C4-2B (cell line): Measurements from ENCODE around the gene STAP2.

Source experiments
- H3K27ac ChIP-seq: fragments of 450-650 bp; 2 replicates; pipeline ENCODE4 v1.5.1; 2017
- ZFX ChIP-seq: fragments of 450-650 bp; IDR thresholded peaks from 2 replicates; pipeline ENCODE4 v1.6.1; 2017
- TF ChIP-seq, protein P1 (sequence below): fragments of 450-650 bp; conservative IDR thresholded peaks from 2 replicates; pipeline ENCODE4 v1.5.1; 2017; ENCODE audit warnings: mild to moderate bottlenecking

The STAP2 gene, protein sequence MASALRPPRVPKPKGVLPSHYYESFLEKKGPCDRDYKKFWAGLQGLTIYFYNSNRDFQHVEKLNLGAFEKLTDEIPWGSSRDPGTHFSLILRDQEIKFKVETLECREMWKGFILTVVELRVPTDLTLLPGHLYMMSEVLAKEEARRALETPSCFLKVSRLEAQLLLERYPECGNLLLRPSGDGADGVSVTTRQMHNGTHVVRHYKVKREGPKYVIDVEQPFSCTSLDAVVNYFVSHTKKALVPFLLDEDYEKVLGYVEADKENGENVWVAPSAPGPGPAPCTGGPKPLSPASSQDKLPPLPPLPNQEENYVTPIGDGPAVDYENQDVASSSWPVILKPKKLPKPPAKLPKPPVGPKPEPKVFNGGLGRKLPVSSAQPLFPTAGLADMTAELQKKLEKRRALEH

DNA sequence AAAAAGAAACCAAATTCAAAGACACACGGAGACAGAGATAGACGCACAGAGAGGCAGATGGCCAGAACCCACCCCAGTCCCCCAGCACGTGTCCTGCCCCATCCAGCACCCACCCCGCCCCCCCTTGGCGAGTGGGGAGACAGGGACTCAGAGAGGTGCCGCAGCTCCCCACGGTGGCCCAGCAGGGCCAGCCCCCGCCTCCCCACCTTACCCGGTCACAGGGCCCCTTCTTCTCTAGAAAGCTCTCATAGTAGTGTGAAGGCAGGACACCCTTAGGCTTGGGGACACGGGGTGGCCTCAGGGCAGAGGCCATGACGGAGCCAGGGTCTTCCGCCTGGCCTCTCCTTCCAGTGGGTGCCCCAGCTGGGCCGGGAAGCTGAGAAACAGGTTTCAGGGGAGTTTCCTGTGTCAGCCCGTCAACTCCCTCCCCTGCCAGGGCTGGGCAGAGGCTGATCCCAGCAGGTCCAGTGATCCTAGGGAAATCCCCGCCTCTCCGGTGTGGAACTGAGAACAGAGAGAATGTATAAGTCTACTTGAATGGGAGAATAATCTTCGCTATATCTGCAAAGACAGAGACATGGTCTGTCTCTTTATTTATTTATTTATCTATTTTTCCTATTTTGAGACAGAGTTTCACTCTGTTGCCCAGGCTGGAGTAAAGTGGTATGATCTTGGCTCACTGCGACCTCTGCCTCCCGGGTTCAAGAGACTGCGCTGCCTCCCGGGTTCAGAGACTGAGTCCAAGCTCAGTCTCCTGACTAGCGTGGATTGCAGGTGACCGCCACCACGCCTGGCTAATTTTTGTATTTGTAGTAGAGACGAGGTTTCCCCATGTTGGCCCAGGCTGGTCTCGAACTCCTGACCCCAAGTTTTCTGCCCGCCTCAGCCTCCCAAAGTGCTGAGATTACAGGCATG lies at the start of gene STAP2:
Gene STAP2 (minus strand): TSS at position 387 of the 915 bp plus-strand sequence. CDS start 74 bp downstream, at position 313.
- peak within 1 kb of the TSS; percentile 70 for H3K27ac ChIP-seq
- TF ChIP-seq, protein P1, sequence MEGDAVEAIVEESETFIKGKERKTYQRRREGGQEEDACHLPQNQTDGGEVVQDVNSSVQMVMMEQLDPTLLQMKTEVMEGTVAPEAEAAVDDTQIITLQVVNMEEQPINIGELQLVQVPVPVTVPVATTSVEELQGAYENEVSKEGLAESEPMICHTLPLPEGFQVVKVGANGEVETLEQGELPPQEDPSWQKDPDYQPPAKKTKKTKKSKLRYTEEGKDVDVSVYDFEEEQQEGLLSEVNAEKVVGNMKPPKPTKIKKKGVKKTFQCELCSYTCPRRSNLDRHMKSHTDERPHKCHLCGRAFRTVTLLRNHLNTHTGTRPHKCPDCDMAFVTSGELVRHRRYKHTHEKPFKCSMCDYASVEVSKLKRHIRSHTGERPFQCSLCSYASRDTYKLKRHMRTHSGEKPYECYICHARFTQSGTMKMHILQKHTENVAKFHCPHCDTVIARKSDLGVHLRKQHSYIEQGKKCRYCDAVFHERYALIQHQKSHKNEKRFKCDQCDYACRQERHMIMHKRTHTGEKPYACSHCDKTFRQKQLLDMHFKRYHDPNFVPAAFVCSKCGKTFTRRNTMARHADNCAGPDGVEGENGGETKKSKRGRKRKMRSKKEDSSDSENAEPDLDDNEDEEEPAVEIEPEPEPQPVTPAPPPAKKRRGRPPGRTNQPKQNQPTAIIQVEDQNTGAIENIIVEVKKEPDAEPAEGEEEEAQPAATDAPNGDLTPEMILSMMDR = no peak
- no peak for TF ChIP-seq ZFX

DNA sequence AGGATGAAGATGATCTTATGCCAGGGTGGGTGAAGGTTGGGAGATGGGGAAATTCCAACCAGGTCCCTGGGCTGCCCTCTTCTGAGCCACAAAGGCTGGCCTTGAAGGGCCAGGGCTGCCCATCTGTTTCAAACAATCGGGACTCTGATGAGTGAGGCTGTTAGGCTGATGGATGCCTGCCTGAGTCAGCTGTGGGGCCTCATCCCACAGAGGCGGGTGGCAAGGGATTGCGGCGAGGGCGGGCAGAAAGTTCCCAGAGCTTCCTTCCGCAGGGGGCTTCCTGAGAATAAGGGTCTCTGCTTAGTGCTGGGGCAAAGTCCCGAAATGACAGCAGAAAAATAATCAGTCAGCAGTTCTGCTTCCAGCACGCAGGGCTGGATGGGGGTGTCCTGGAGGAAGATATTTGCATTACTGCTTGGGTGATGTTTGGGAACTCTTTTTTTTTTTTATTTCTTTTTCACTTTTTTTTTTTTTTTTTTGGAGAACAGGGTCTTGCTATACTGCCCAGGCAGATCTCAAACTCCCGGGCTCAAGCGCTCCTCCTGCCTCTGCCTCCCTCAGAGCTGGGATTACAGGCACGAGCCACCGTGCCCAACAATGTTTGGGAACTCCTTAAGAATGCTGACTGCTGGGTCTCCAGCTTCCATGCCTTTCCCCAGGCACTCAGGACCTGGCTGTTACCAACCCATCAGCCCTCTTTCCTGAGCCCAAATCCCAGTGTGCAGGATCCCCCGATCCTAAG lies 47.6 kb upstream of the STAP2 start:
- TF ChIP-seq ZFX = no peak
- TF ChIP-seq, protein P1 = no peak
- H3K27ac ChIP-seq = no peak overlapping the region

DNA sequence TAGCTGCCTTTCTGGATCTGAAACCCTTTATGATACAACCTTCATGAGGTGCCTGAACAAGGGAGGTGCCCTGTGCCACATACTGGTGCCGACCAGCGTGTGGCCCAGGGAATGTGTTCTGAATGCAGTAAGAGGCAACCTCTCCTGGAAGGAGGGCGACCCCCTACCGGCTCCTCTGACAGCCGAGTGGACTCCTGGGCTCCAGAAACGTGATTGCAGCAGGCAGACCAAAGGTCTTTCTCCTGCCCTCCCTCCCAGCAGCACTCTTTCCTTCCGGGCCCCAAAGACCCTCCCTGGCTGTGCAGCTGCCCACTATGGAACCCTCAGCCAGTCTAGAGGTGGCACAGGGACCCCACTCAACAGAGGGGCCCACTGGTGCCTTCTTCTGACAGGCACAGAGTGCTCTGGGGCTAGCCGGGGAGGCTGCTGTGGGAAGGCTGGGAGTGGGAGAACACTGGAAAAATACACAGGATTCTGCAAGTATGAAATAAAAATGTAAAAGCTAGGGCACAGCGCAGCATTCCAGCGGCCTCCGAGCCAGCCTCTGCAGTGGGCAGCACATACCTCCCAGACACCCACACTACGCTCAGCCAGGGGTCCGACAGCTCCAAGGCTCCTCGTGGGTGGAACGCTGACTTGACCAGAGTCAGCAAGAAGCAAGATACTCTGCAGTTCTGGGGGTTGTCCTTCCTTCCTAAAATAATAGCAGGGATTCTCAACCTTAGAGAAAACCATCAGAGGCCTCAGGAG lies 46.8 kb upstream of the STAP2 start:
- TF ChIP-seq, protein P1 = no peak
- no peak for TF ChIP-seq ZFX
- H3K27ac ChIP-seq = no peak overlapping the region

DNA sequence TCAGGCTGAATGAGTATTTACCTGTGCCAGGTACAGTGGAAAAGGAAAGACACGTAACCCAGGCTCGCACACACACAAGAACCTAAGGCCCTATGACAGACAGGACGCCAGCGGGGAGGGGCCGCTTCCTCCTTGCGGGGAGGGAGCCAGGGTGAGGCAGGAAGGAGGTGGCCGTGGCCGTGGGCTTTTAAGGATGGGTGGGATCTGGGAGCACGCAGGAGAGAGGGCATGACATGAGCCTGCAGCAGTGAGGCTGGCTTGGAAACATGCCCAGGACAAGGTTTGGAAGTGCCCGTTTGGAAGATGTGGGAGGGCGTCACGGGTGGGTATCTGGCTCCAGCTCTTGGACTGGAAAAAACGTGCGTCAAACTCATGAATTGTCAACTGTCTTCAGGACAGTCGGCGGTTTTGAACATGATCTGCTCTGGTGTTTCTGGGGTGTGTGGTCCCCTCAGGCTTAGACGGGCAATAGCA lies 41.7 kb upstream of the STAP2 start:
- H3K27ac ChIP-seq = no peak overlapping the region

DNA sequence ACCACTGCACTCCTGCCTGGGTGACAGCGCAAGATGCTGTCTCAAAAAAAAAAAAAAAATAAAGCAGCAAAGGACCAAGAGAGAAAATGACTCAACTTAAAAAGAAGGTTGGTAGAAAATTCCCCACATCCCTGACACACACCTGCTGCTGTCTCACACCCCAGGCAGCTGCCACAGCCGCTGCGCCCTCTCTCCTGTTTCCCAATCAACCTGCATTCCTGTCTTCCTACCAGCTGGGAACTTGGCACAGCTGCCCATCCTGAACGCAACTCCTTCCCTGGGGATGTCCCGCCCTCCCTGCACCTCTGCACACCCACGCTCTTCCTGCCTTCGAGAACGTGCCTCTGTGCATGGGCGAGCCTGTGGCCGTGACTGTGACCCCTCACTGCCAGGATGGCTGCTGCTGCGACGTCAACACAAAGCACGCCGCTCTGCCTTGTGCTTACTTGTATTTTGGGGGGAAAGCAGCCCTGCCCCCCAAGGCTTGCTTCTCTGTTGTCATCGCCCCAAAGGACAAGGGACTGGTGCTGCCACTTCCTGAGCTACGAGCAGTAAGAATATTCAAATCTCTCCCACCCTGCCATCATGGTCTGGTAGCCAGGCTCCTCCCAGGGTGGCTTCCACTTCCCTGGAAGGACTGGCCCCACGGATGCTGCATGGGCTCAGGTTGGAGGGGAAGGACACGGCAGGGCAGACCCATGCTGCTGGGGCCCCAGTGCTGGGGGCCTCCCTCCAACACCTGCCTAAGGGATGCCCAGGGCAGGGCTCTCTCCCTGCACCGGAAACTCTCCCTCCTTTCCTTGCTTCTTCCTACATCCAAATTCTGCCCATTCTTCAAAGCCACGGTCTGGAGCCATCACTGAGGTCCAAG lies 41.0 kb upstream of the STAP2 start:
- TF ChIP-seq, protein P1 = no peak
- TF ChIP-seq ZFX = no peak
- H3K27ac ChIP-seq = no peak overlapping the region

More for the DNA sequence above, 41.7 kb upstream of the STAP2 start:
- no peak for TF ChIP-seq ZFX
- TF ChIP-seq, protein P1 = no peak

DNA sequence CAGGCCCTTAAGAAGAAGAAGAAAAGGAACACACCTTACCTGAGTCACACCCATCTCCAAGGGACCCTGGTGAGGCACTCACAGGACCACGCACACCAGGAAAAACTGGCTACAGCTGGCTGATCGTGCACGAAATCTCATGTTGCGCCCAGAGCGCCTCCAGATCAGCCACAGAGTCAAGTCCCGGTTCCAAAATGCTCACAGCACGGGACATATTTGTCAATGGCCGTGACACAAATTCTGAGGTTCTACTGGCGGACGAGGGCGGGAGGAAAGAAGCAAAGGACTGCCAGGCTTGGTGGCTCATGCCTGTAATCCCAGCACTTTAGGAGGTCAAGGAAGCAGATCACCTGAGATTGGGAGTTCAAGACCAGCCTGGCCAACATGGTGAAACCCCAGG lies 40.3 kb upstream of the STAP2 start:
- TF ChIP-seq ZFX = no peak
- TF ChIP-seq, protein P1 = no peak
- no peak overlapping the region for H3K27ac ChIP-seq
